Measurements from ENCODE around the gene NDEL1.

- TF ChIP-seq POLR2AphosphoS5 (IDR thresholded peaks at IDR 0.05), result no peak
- no peak for TF ChIP-seq CTCF (IDR thresholded peaks at IDR 0.05 in 8 of 11, conservative IDR thresholded peaks at IDR 0.05 in 3 of 11)
Observed at GRCh38 chr17:8462564-8462963, 26.9 kb downstream of the NDEL1 start.

Measured in spleen (tissue), 7 donors.